Measurements from ENCODE around the gene DHRS7C.

DNA sequence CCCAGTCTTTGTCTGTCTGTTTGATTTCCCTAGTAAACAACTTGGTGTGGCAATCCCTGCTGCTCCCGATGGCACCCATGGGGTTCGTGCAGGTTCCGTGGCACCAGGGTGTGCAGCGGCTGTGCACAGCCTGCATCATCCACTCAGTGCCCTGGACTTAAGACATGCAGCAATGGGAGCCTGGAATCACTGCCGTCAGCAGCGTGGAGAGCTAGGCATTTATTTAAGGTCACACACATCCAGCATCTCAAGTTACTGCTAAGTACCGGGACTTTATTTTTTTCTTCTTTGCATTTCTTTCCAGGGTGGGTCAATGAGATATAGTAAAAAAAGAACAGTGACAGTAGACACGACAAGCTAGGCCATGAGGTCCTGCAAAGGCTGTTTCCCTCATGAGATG, 2.8 kb downstream of the DHRS7C start:
- TF ChIP-seq, protein P1, sequence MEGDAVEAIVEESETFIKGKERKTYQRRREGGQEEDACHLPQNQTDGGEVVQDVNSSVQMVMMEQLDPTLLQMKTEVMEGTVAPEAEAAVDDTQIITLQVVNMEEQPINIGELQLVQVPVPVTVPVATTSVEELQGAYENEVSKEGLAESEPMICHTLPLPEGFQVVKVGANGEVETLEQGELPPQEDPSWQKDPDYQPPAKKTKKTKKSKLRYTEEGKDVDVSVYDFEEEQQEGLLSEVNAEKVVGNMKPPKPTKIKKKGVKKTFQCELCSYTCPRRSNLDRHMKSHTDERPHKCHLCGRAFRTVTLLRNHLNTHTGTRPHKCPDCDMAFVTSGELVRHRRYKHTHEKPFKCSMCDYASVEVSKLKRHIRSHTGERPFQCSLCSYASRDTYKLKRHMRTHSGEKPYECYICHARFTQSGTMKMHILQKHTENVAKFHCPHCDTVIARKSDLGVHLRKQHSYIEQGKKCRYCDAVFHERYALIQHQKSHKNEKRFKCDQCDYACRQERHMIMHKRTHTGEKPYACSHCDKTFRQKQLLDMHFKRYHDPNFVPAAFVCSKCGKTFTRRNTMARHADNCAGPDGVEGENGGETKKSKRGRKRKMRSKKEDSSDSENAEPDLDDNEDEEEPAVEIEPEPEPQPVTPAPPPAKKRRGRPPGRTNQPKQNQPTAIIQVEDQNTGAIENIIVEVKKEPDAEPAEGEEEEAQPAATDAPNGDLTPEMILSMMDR (IDR thresholded peaks at IDR 0.05): no peak
- TF ChIP-seq EZH2 (IDR thresholded peaks at IDR 0.05; ENCODE audit: borderline replicate concordance, insufficient read depth, low read depth, low read length, poor library complexity, severe bottlenecking): no peak
